ENCODE measurements around the gene MARK2. TPM values are rescaled to one million over a fixed set of nuclear protein-coding genes. Genes with fewer than 3 reads are reported as not detected.

MARK2 gene
- total and polyA plus RNA-seq, 10 of the 15 experiments (the other 5 are each of a cell fraction or from before 2014, with no cell fraction given) = 0.19 to 29.5 (median 13.2) TPM

- intact Hi-C loops (cut with micrococcal nuclease; ENCODE audit: unreplicated experiment) (loop anchor here (5.0 kb wide), 1 partner anchor 67 kb away; the partner anchor contains the start of gene ZFTA), in situ Hi-C loops (cut with MboI) (loop anchor here (5.0 kb wide), 2 partner anchors 113 to 313 kb away; no protein-coding TSS in a partner anchor)
- ChIA-PET POLR2A (interaction anchor here (0.6 kb wide), 1 partner anchor 46 kb away, joined by 3 read pairs; no protein-coding TSS in a partner anchor), SMC1A (ENCODE audit: uncharacterized antibody, unreplicated experiment) (interaction anchor here (1.0 to 18.4 kb wide), 5 partner anchors 14 to 268 kb away, joined by 3 to 234 read pairs (median 4); no protein-coding TSS in a partner anchor), CTCF (interaction anchor here (1.4 to 8.5 kb wide), 5 partner anchors 63 to 314 kb away, joined by 5 to 271 read pairs (median 25); partner anchors contain the start of gene ZFTA), RAD21 (ENCODE audit: unreplicated experiment) (interaction anchor here (1.8 to 7.1 kb wide), 3 partner anchors 109 to 313 kb away, joined by 4 to 101 read pairs (median 7); no protein-coding TSS in a partner anchor)
- 86% methylated on average over 12 of the region's 12 CpGs for WGBS (ENCODE audit: insufficient coverage, insufficient replicate concordance, low lambda C conversion rate, missing lambda C conversion rate)
- Histone ChIP-seq H2AFZ (ENCODE audit: control insufficient read depth, low read depth, low read length) (no peak overlapping the region), H3K9me3 (replicated peaks; ENCODE audit: control insufficient read depth, insufficient read depth, low read length) (no peaks in the 10 kb centered on the region), H3K27me3 (replicated peaks in 1 of 2; ENCODE audit: control insufficient read depth in 2 of 2, insufficient read depth in 2 of 2, low read length in 1 of 2) (no peaks in the 10 kb centered on the region), H4K20me1 (ENCODE audit: control insufficient read depth, insufficient read depth) (no peaks in the 10 kb centered on the region; the same call in 1 of the 2 replicates), H3K9ac (ENCODE audit: control insufficient read depth, insufficient read depth, low read length) (no peak overlapping the region), H3K4me1 (ENCODE audit: control insufficient read depth, insufficient read depth, low read length) (peaks cover 17% of the 10 kb centered on the region), H3K4me3 (no peak overlapping the region), H3K79me2 (ENCODE audit: control insufficient read depth, insufficient read depth, low read length) (peaks cover 9% of the 10 kb centered on the region), H3K36me3 (ENCODE audit: control insufficient read depth in 2 of 2, insufficient read depth in 2 of 2, low read length in 1 of 2) (no peaks in the 10 kb centered on the region), H3K4me2 (ENCODE audit: control insufficient read depth, insufficient read depth) (no peak overlapping the region), H3K27ac (ENCODE audit: control insufficient read depth, insufficient read depth) (no peak overlapping the region)
- FAIRE-seq = no peak
- no peak for DNase-seq (ENCODE audit: low read depth, low spot score)
- no TSS peak for BruUV-seq (replicated peaks)
- no peak for ATAC-seq
- no peak for TF ChIP-seq ZSCAN29 (IDR thresholded peaks at IDR 0.05)
- no peak for TF ChIP-seq SKIL (IDR thresholded peaks at IDR 0.05; ENCODE audit: low read depth, poor library complexity, severe bottlenecking)
- no peak for TF ChIP-seq BRCA1 (IDR thresholded peaks at IDR 0.05; ENCODE audit: low read depth, low read length)
- TF ChIP-seq POU2F2 (IDR thresholded peaks at IDR 0.05; ENCODE audit: borderline replicate concordance, low read depth, low read length) = no peak
- TF ChIP-seq RCOR1 (conservative IDR thresholded peaks at IDR 0.05; ENCODE audit: low read depth, low read length) = no peak
- no peak for TF ChIP-seq NR2F1 (conservative IDR thresholded peaks at IDR 0.05)
- no peak for TF ChIP-seq SMARCA5 (IDR thresholded peaks at IDR 0.05)
- no peak for TF ChIP-seq IKZF2 (IDR thresholded peaks at IDR 0.05)
- no peak for TF ChIP-seq FOS (IDR thresholded peaks at IDR 0.05; ENCODE audit: borderline replicate concordance, extremely low read depth, insufficient read length)
- no peak for TF ChIP-seq ZBTB40 (IDR thresholded peaks at IDR 0.05; ENCODE audit: borderline replicate concordance)
- TF ChIP-seq ETV6 (conservative IDR thresholded peaks at IDR 0.05 in 1 of 2, IDR thresholded peaks at IDR 0.05 in 1 of 2; ENCODE audit: borderline replicate concordance in 1 of 2, low read depth in 1 of 2) = no peak
- no peak for TF ChIP-seq POLR2AphosphoS5 (IDR thresholded peaks at IDR 0.05; ENCODE audit: low read length)
- no peak for TF ChIP-seq BACH1 (IDR thresholded peaks at IDR 0.05; ENCODE audit: borderline replicate concordance)
- no peak for TF ChIP-seq CHD2 (IDR thresholded peaks at IDR 0.05; ENCODE audit: borderline replicate concordance, low read depth, low read length)
- TF ChIP-seq PAX5 (IDR thresholded peaks at IDR 0.05; ENCODE audit: borderline replicate concordance, low read depth, low read length) = no peak
These were observed 4.3 kb upstream of the MARK2 start for GRCh38 chr11:63834535-63835157.

Measured in GM12878 (cell line).